DOHH2 (cell line): ENCODE data around the gene SLC4A1.

Experiments used
- CTCF ChIP-seq: fragments of 200-600 bp; sonication (generic); IDR thresholded peaks from one replicate; pipeline ENCODE4 v1.5.1; 2014; ENCODE audit warnings: antibody characterized with exemption, mild to moderate bottlenecking, low read depth, low read length; ENCODE audit not compliant: poor library complexity, severe bottlenecking
- EZH2phosphoT487 ChIP-seq: fragments of 200-600 bp; sonication (generic); IDR thresholded peaks from 2 replicates; pipeline ENCODE4 v1.6.1; 2017; ENCODE audit warnings: borderline replicate concordance, mild to moderate bottlenecking, antibody characterized with exemption, low read length, moderate library complexity, mixed read lengths

- TF ChIP-seq CTCF (no peak), EZH2phosphoT487 (no peak)
These were observed at the start of gene SLC4A1 for GRCh38 chr17:44267818-44268490.
